K562 (cell line): Measurements from ENCODE around the gene NT5C1A. TPM values are rescaled to one million over a fixed set of nuclear protein-coding genes. Genes with fewer than 3 reads are reported as not detected.

ENCODE experiments used
- ATAC-seq: fragments of 200-7000 bp; cut with Tn5 transposase; 3 replicates; pipeline ENCODE4 v1.9.1; 2020; ENCODE audit warnings: moderate library complexity
- BruUV-seq: library from RNA; stranded (reverse); fragments of 400-500 nt; replicated peaks from 2 replicates; lab custom pipeline; 2021; lab: Mats Ljungman, UMichigan
- CTCF ChIA-PET: fragments of 300-600 bp; formaldehyde crosslinking; extraction: SDS; loops from one replicate; lab custom pipeline; 2021; ENCODE audit warnings: low intra/inter-chr PET ratio; lab: Yijun Ruan, JAX
- POLR2A ChIA-PET: fragments of 300-600, 350-650 bp; sonication (Branson Sonifier 250); formaldehyde crosslinking; extraction: SDS; loops from one replicate; lab custom pipeline; 2021; ENCODE audit warnings: antibody characterized with exemption, inconsistent platforms; lab: Yijun Ruan, JAX
- DNase-seq, 4 experiments: peaks; one replicate each; pipeline versions ENCODE4 v3.0.0 to v3.0.0-alpha.2; 2011 to 2018; ENCODE audit warnings: low spot score in 3 of 4, mixed read lengths in 3 of 4; ENCODE audit errors: extremely low read depth in 1 of 4
- FAIRE-seq: peaks from 2 replicates; lab custom pipeline; 2011; peaks lifted over from hg19 to GRCh38; lab: Jason Lieb, UNC
- H2AFZ ChIP-seq: 2 replicates; pipeline ENCODE4 v1.6.0; 2011; ENCODE audit warnings: low read depth, low read length, control low read depth, inconsistent platforms
- H3K27ac ChIP-seq: fragments of 200-600 bp; 3 replicates; pipeline ENCODE4 v1.8.0; 2011; ENCODE audit warnings: low read depth, mild to moderate bottlenecking, control low read depth, inconsistent platforms, low read length, moderate library complexity, mixed read lengths; ENCODE audit errors: extremely low read depth
- H3K27me3 ChIP-seq, 2 experiments: fragments of 300-600 bp in 1 of 2; 2 replicates in 1 of 2; 3 replicates in 1 of 2; pipeline versions ENCODE4 v1.6.0 to v1.8.0; 2011; ENCODE audit warnings: inconsistent platforms in 2 of 2, low read length in 2 of 2, mild to moderate bottlenecking in 1 of 2, mixed read lengths in 1 of 2, moderate library complexity in 1 of 2; ENCODE audit not compliant: control insufficient read depth in 2 of 2, insufficient read depth in 2 of 2
- H3K36me3 ChIP-seq: fragments of 300-600 bp; 3 replicates; pipeline ENCODE4 v1.8.0; 2011; ENCODE audit warnings: mild to moderate bottlenecking, low read length, inconsistent platforms; ENCODE audit not compliant: control insufficient read depth, insufficient read depth
- H3K4me1 ChIP-seq, 2 experiments: fragments of 200-600 bp in 1 of 2; replicated peaks in 1 of 2; 2 replicates in 1 of 2; 3 replicates in 1 of 2; pipeline versions ENCODE4 v1.5.1 to v1.8.0; 2011; ENCODE audit warnings: inconsistent platforms in 2 of 2, low read length in 2 of 2, mild to moderate bottlenecking in 1 of 2, mixed read lengths in 1 of 2, moderate library complexity in 1 of 2; ENCODE audit not compliant: control insufficient read depth in 2 of 2, insufficient read depth in 2 of 2
- H3K4me2 ChIP-seq: 2 replicates; pipeline ENCODE4 v1.6.1; 2011; ENCODE audit warnings: low read length, control low read depth, inconsistent platforms, mixed read lengths; ENCODE audit not compliant: insufficient read depth
- H3K4me3 ChIP-seq: fragments of 200-600 bp; sonication (generic), shearing (Covaris generic); 2 replicates; pipeline ENCODE4 v1.5.1; 2016; ENCODE audit warnings: control low read depth, inconsistent platforms
- H3K79me2 ChIP-seq: fragments of 200-600 bp; 3 replicates; pipeline ENCODE4 v1.8.0; 2011; ENCODE audit warnings: low read length, inconsistent platforms; ENCODE audit not compliant: control insufficient read depth, insufficient read depth
- H3K9ac ChIP-seq, 2 experiments: 2 replicates each; pipeline versions ENCODE4 v1.6.0 to v1.6.1; 2011; ENCODE audit warnings: low read depth in 2 of 2, low read length in 2 of 2, control low read depth in 1 of 2, inconsistent platforms in 1 of 2, mild to moderate bottlenecking in 1 of 2, mixed read lengths in 1 of 2; ENCODE audit not compliant: insufficient read depth in 1 of 2
- H3K9me1 ChIP-seq: one replicate; pipeline ENCODE4 v1.6.0; 2011; ENCODE audit warnings: inconsistent platforms, mild to moderate bottlenecking, low read length, moderate library complexity; ENCODE audit not compliant: control insufficient read depth, insufficient read depth
- H3K9me3 ChIP-seq: replicated peaks from 2 replicates; pipeline ENCODE4 v1.5.1; 2011; ENCODE audit warnings: low read depth, low read length, inconsistent platforms; ENCODE audit not compliant: control insufficient read depth, insufficient read depth
- H4K20me1 ChIP-seq: replicated peaks from 2 replicates; pipeline ENCODE4 v1.6.1; 2011; ENCODE audit warnings: low read length, inconsistent platforms, mixed read lengths; ENCODE audit not compliant: control insufficient read depth, insufficient read depth
- ATF2 ChIP-seq: sonication (generic); formaldehyde crosslinking; IDR thresholded peaks from 2 replicates; pipeline ENCODE4 v1.8.1; 2022; ENCODE audit warnings: missing genetic modification reagents
- CBFB ChIP-seq: sonication (generic); formaldehyde crosslinking; IDR thresholded peaks from 2 replicates; pipeline ENCODE4 v1.4.0; 2020; ENCODE audit warnings: mild to moderate bottlenecking, missing genetic modification reagents
- CTCF ChIP-seq, 3 experiments: IDR thresholded peaks in 2 of 3; conservative IDR thresholded peaks in 1 of 3; 2 replicates each; pipeline ENCODE4 v1.5.1; 2011 to 2012; ENCODE audit warnings: low read length in 3 of 3, mild to moderate bottlenecking in 3 of 3, control low read depth in 2 of 3, improper control_type of control experiment in 1 of 3, inconsistent platforms in 1 of 3, low read depth in 1 of 3, mixed read lengths in 1 of 3, moderate library complexity in 1 of 3; ENCODE audit not compliant: insufficient read depth in 2 of 3
- MTA1 ChIP-seq: fragments of 450-650 bp; IDR thresholded peaks from 2 replicates; pipeline ENCODE4 v1.6.1; 2017; ENCODE audit warnings: borderline replicate concordance
- NFIC ChIP-seq: fragments of 450-650 bp; IDR thresholded peaks from 2 replicates; pipeline ENCODE4 v1.6.1; 2017; ENCODE audit warnings: mild to moderate bottlenecking, inconsistent platforms
- POLR2H ChIP-seq: IDR thresholded peaks from 2 replicates; pipeline ENCODE4 v1.6.1; 2016; ENCODE audit warnings: missing genetic modification characterization, low read depth, mild to moderate bottlenecking, control low read depth, missing compliant biosample characterization, moderate library complexity
- ZNF407 ChIP-seq: fragments of 450-650 bp; IDR thresholded peaks from 2 replicates; pipeline ENCODE4 v1.6.1; 2016; ENCODE audit warnings: low read depth
- WGBS: fragments of 100-300 bp; shearing (Covaris generic); methylation state at CpG from one replicate; pipeline ENCODE4 v1.1.6; 2016; ENCODE audit warnings: low coverage, mixed read lengths; ENCODE audit not compliant: insufficient coverage; ENCODE audit errors: missing lambda C conversion rate; 5-methylcytosine and 5-hydroxymethylcytosine counted together
- in situ Hi-C: fragments of 300-500 bp; cut with MboI; formaldehyde crosslinking; loops from 4 replicates; pipeline ENCODE4 v1.15.0; 2018; ENCODE audit warnings: inconsistent platforms, mixed read lengths
- intact Hi-C: fragments of 100-400 bp; cut with micrococcal nuclease; formaldehyde crosslinking; loops from 2 replicates; pipeline ENCODE4 v1.14.2; 2022
- polyA plus RNA-seq, 8 experiments: library from polyadenylated mRNA; depleted of rRNA in 4 of 8; stranded (reverse) in 5 of 8; unstranded in 3 of 8; fragments of >200 nt; fragmentation: Nextera tagmentation in 2 of 8; fragmentation: Illumina TruSeq in 1 of 8; extraction: Ambion mirVana in 2 of 8; extraction: Trizol in 1 of 8; gene quantifications; 2 replicates each; pipeline versions ENCODE4 v1.2.1 to v1.2.3, GENCODE V29; 2011 to 2014; ENCODE audit warnings: inconsistent platforms in 1 of 8, missing spikeins in 1 of 8
- total RNA-seq, 7 experiments: library from RNA; depleted of rRNA in 6 of 7; stranded (reverse); fragments of >200 nt in 6 of 7; fragmentation: Illumina TruSeq in 2 of 7; extraction: Trizol in 2 of 7; gene quantifications; 2 replicates each; pipeline versions ENCODE4 v1.2.1 to v1.2.3, GENCODE V29; 2011 to 2021; ENCODE audit warnings: low replicate concordance in 1 of 7

Gene NT5C1A
- total and polyA plus RNA-seq, 9 of the 15 experiments (the other 6 are each of a cell fraction or from before 2014, with no cell fraction given), result not detected

- TF ChIP-seq ATF2 (CRISPR knock-in tag) (no peak), MTA1 (no peak), POLR2H (no peak)
These were observed 46.9 kb downstream of the NT5C1A start (continued) for GRCh38 chr1:39625009-39625408.

- H3K9ac ChIP-seq, result no peak overlapping the region
- H3K4me1 ChIP-seq, result peaks cover 0 to 6% of the 10 kb centered on the region in 2 experiments; a peak in 1 of 5 replicates
- TF ChIP-seq ZNF407, result no peak
- TF ChIP-seq CBFB, result peak; percentile 61; the same call in 1 of the 2 replicates
- TF ChIP-seq CTCF (IDR thresholded peaks at IDR 0.05 in 2 of 3, conservative IDR thresholded peaks at IDR 0.05 in 1 of 3; ENCODE audit: insufficient read depth in 2 of 3, low read depth in 1 of 3, low read length in 3 of 3), result 0 out of 6 replicates have a peak, but pooled peaks of 1 of the 3 experiments have one; percentile 13
- TF ChIP-seq NFIC, result peak; percentile 92
- H4K20me1 ChIP-seq, result peaks cover 11% of the 10 kb centered on the region
- no peak overlapping the region for H3K4me2 ChIP-seq
- CTCF ChIA-PET, result no interaction called here
- H3K9me1 ChIP-seq, result peaks cover 5% of the 10 kb centered on the region
- peaks cover 44 to 76% of the 10 kb centered on the region in 2 experiments for H3K27me3 ChIP-seq
- FAIRE-seq (no peak), ATAC-seq (peak; percentile 36), DNase-seq (peak in 1 of 4 experiments; percentile 17)
- no peak overlapping the region for H2AFZ ChIP-seq
- intact Hi-C loops, result no loop called here
- no peaks in the 10 kb centered on the region for H3K79me2 ChIP-seq
- BruUV-seq, result no TSS peak
- POLR2A ChIA-PET, result interaction anchor here (0.7 kb wide), 1 partner anchor 129 kb away, joined by 3 read pairs; no protein-coding TSS in a partner anchor
- no peak overlapping the region for H3K4me3 ChIP-seq
- H3K36me3 ChIP-seq, result no peaks in the 10 kb centered on the region
- 6% methylated on average over 6 of the region's 6 CpGs for WGBS
- in situ Hi-C loops, result no loop called here
- H3K27ac ChIP-seq, result no peak overlapping the region
- H3K9me3 ChIP-seq, result no peaks in the 10 kb centered on the region
These were observed 48.9 kb downstream of the NT5C1A start for GRCh38 chr1:39623053-39623452.
